ENCODE results near the gene CWC25.

DNA sequence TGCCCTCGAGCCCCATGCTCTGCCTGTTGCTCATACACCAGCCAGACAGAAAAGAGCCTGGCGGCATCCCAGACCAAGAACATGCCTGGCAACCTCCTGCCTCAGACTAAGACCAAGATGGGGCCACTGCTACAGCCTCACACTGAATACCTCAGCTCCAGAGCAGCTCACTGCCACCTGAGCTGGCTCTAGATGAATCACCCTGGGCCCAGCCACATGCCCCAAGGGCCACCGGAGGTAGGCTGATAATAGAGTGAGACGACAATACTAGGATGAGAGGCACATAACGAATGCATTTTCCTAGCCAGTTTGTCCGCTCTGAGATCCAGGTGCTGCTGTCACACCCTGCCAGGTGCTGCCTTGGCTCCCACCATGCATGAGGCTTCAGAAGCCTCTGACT is 38.7 kb downstream of the CWC25 start:
- TF ChIP-seq POLR2A (IDR thresholded peaks at IDR 0.05) = no peak
- TF ChIP-seq, protein P1, sequence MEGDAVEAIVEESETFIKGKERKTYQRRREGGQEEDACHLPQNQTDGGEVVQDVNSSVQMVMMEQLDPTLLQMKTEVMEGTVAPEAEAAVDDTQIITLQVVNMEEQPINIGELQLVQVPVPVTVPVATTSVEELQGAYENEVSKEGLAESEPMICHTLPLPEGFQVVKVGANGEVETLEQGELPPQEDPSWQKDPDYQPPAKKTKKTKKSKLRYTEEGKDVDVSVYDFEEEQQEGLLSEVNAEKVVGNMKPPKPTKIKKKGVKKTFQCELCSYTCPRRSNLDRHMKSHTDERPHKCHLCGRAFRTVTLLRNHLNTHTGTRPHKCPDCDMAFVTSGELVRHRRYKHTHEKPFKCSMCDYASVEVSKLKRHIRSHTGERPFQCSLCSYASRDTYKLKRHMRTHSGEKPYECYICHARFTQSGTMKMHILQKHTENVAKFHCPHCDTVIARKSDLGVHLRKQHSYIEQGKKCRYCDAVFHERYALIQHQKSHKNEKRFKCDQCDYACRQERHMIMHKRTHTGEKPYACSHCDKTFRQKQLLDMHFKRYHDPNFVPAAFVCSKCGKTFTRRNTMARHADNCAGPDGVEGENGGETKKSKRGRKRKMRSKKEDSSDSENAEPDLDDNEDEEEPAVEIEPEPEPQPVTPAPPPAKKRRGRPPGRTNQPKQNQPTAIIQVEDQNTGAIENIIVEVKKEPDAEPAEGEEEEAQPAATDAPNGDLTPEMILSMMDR (IDR thresholded peaks at IDR 0.05) = no peak
